ENCODE results near the gene SLC30A9. TPM values are rescaled to one million over a fixed set of nuclear protein-coding genes. Genes with fewer than 3 reads are reported as not detected.

The SLC30A9 gene
- total and polyA plus RNA-seq, 10 of the 15 experiments (the other 5 are each of a cell fraction or from before 2014, with no cell fraction given) = 12.1 to 75.9 (median 46.6) TPM

- ChIA-PET RAD21 (ENCODE audit: unreplicated experiment) (interaction anchor here (0.6 to 0.7 kb wide), 2 partner anchors 112 to 1763 kb away, joined by 3 read pairs; no protein-coding TSS in a partner anchor), SMC1A (ENCODE audit: uncharacterized antibody, unreplicated experiment) (no interaction called here), CTCF (interaction anchor here (1.1 to 1.6 kb wide), 7 partner anchors 12 to 687 kb away, joined by 3 to 7 read pairs (median 3); no protein-coding TSS in a partner anchor), POLR2A (no interaction called here)
- Histone ChIP-seq H3K27ac (ENCODE audit: control insufficient read depth, insufficient read depth) (no peak overlapping the region), H3K27me3 (replicated peaks in 1 of 2; ENCODE audit: control insufficient read depth in 2 of 2, insufficient read depth in 2 of 2, low read length in 1 of 2) (no peaks in the 10 kb centered on the region), H3K4me3 (no peak overlapping the region), H3K79me2 (ENCODE audit: control insufficient read depth, insufficient read depth, low read length) (no peaks in the 10 kb centered on the region), H3K36me3 (ENCODE audit: control insufficient read depth in 2 of 2, insufficient read depth in 2 of 2, low read length in 1 of 2) (no peaks in the 10 kb centered on the region), H4K20me1 (ENCODE audit: control insufficient read depth, insufficient read depth) (no peaks in the 10 kb centered on the region), H3K4me1 (ENCODE audit: control insufficient read depth, insufficient read depth, low read length) (no peaks in the 10 kb centered on the region), H2AFZ (ENCODE audit: control insufficient read depth, low read depth, low read length) (no peak overlapping the region), H3K9me3 (replicated peaks; ENCODE audit: control insufficient read depth, insufficient read depth, low read length) (no peaks in the 10 kb centered on the region), H3K9ac (ENCODE audit: control insufficient read depth, insufficient read depth, low read length) (no peak overlapping the region), H3K4me2 (ENCODE audit: control insufficient read depth, insufficient read depth) (no peak overlapping the region)
- intact Hi-C loops (cut with micrococcal nuclease; ENCODE audit: unreplicated experiment) = no loop called here
- FAIRE-seq (no peak), ATAC-seq (0 out of 3 replicates have a peak, but pooled peaks have one; percentile 23), DNase-seq (ENCODE audit: low read depth, low spot score) (no peak)
- no peak for TF ChIP-seq SPI1 (IDR thresholded peaks at IDR 0.05; ENCODE audit: borderline replicate concordance, insufficient read depth, low read depth, low read length)
- peak; percentile 12 to 41 (median 18); a peak in 3 of 6 replicates for TF ChIP-seq CTCF (IDR thresholded peaks at IDR 0.05 in 2 of 3, conservative IDR thresholded peaks at IDR 0.05 in 1 of 3; ENCODE audit: control insufficient read depth in 2 of 3, extremely low read depth in 1 of 3, insufficient read depth in 1 of 3, low read depth in 3 of 3, low read length in 3 of 3)
- in situ Hi-C loops (cut with MboI) = no loop called here
- no TSS peak for BruUV-seq (replicated peaks)
- 100% methylated on average over 4 of the region's 4 CpGs for WGBS (ENCODE audit: insufficient coverage, insufficient replicate concordance, low lambda C conversion rate, missing lambda C conversion rate)
Observed at GRCh38 chr4:41963105-41963504, 27.2 kb upstream of the SLC30A9 start.

- Histone ChIP-seq H2AFZ (ENCODE audit: control insufficient read depth, low read depth, low read length) (no peak overlapping the region), H3K4me2 (ENCODE audit: control insufficient read depth, insufficient read depth) (no peak overlapping the region), H3K27ac (ENCODE audit: control insufficient read depth, insufficient read depth) (no peak overlapping the region), H3K27me3 (replicated peaks in 1 of 2; ENCODE audit: control insufficient read depth in 2 of 2, insufficient read depth in 2 of 2, low read length in 1 of 2) (no peaks in the 10 kb centered on the region), H3K79me2 (ENCODE audit: control insufficient read depth, insufficient read depth, low read length) (no peaks in the 10 kb centered on the region), H3K4me3 (no peak overlapping the region), H4K20me1 (ENCODE audit: control insufficient read depth, insufficient read depth) (no peaks in the 10 kb centered on the region), H3K4me1 (ENCODE audit: control insufficient read depth, insufficient read depth, low read length) (no peaks in the 10 kb centered on the region), H3K36me3 (ENCODE audit: control insufficient read depth in 2 of 2, insufficient read depth in 2 of 2, low read length in 1 of 2) (no peaks in the 10 kb centered on the region), H3K9ac (ENCODE audit: control insufficient read depth, insufficient read depth, low read length) (no peak overlapping the region), H3K9me3 (replicated peaks; ENCODE audit: control insufficient read depth, insufficient read depth, low read length) (no peaks in the 10 kb centered on the region; the same call in 2 of the 3 replicates)
- in situ Hi-C loops (cut with MboI) (no loop called here), intact Hi-C loops (cut with micrococcal nuclease; ENCODE audit: unreplicated experiment) (no loop called here)
- 91% methylated on average over 1 of the region's 1 CpG for WGBS (ENCODE audit: insufficient coverage, insufficient replicate concordance, low lambda C conversion rate, missing lambda C conversion rate)
- ChIA-PET POLR2A (no interaction called here), CTCF (interaction anchor here (0.9 to 1.6 kb wide), 7 partner anchors 11 to 688 kb away, joined by 3 to 7 read pairs (median 3); no protein-coding TSS in a partner anchor), SMC1A (ENCODE audit: uncharacterized antibody, unreplicated experiment) (no interaction called here), RAD21 (ENCODE audit: unreplicated experiment) (no interaction called here)
- ATAC-seq (no peak), DNase-seq (ENCODE audit: low read depth, low spot score) (no peak), FAIRE-seq (no peak)
- TF ChIP-seq SIN3A (IDR thresholded peaks at IDR 0.05; ENCODE audit: low read depth, low read length) = no peak
- TF ChIP-seq CEBPB (IDR thresholded peaks at IDR 0.05; ENCODE audit: borderline replicate concordance in 1 of 2, low read depth in 2 of 2, low read length in 2 of 2) = peak in 1 of 2 experiments; percentile 41; a peak in 1 of 4 replicates
- no TSS peak for BruUV-seq (replicated peaks)
Observed at GRCh38 chr4:41964401-41964800, 25.9 kb upstream of the SLC30A9 start.
